ENCODE data around the gene ALDH3B1. TPM values are rescaled to one million over a fixed set of nuclear protein-coding genes. Genes with fewer than 3 reads are reported as not detected.

The ALDH3B1 gene
- total and polyA plus RNA-seq, 9 of the 15 experiments (the other 6 are each of a cell fraction or from before 2014, with no cell fraction given) = 0.01 to 0.35 (median 0.07) TPM; not detected in 2

DNA sequence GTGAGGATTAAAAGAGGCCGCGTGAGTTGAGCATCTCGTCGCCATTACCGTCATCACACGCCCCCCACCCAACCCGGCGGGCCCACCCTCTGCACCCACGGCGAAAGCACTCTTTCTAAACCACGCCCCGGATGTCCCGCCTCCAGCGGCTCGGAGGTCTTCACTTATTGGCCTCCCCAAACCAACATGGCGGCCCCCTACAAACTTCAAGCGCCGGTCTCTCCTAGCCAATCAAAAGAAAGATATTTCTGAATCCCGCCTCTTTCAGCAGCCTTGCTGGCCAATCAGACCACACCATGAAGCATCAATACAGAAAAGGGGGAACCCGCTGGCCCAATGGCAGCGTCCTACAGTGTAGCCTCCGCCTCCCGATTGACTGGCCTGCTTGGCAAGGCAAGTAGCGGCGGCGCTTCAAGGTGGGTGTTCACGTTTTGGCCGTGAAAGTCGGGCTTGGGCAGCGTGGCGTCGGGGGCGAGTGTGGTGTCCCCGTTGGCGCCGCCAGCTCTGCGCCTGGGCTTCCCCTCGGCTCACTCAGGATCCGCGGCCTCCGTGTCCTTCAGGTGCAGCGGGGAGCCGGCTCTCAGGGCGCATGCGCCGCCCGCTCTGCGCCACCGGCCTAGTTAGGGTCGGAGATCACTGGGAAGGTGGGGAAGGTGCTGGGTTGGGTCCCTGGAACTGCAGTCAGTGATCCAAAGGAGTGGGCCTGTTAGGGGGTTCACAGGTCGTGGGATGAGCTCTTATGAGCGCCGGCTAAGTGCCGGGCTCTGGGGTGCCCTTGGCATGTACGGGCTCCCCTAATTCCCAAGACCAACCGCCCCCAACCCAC is 20.4 kb downstream of the ALDH3B1 start, which contains the start of gene NDUFS8 (continued):
- TF ChIP-seq, protein P1, sequence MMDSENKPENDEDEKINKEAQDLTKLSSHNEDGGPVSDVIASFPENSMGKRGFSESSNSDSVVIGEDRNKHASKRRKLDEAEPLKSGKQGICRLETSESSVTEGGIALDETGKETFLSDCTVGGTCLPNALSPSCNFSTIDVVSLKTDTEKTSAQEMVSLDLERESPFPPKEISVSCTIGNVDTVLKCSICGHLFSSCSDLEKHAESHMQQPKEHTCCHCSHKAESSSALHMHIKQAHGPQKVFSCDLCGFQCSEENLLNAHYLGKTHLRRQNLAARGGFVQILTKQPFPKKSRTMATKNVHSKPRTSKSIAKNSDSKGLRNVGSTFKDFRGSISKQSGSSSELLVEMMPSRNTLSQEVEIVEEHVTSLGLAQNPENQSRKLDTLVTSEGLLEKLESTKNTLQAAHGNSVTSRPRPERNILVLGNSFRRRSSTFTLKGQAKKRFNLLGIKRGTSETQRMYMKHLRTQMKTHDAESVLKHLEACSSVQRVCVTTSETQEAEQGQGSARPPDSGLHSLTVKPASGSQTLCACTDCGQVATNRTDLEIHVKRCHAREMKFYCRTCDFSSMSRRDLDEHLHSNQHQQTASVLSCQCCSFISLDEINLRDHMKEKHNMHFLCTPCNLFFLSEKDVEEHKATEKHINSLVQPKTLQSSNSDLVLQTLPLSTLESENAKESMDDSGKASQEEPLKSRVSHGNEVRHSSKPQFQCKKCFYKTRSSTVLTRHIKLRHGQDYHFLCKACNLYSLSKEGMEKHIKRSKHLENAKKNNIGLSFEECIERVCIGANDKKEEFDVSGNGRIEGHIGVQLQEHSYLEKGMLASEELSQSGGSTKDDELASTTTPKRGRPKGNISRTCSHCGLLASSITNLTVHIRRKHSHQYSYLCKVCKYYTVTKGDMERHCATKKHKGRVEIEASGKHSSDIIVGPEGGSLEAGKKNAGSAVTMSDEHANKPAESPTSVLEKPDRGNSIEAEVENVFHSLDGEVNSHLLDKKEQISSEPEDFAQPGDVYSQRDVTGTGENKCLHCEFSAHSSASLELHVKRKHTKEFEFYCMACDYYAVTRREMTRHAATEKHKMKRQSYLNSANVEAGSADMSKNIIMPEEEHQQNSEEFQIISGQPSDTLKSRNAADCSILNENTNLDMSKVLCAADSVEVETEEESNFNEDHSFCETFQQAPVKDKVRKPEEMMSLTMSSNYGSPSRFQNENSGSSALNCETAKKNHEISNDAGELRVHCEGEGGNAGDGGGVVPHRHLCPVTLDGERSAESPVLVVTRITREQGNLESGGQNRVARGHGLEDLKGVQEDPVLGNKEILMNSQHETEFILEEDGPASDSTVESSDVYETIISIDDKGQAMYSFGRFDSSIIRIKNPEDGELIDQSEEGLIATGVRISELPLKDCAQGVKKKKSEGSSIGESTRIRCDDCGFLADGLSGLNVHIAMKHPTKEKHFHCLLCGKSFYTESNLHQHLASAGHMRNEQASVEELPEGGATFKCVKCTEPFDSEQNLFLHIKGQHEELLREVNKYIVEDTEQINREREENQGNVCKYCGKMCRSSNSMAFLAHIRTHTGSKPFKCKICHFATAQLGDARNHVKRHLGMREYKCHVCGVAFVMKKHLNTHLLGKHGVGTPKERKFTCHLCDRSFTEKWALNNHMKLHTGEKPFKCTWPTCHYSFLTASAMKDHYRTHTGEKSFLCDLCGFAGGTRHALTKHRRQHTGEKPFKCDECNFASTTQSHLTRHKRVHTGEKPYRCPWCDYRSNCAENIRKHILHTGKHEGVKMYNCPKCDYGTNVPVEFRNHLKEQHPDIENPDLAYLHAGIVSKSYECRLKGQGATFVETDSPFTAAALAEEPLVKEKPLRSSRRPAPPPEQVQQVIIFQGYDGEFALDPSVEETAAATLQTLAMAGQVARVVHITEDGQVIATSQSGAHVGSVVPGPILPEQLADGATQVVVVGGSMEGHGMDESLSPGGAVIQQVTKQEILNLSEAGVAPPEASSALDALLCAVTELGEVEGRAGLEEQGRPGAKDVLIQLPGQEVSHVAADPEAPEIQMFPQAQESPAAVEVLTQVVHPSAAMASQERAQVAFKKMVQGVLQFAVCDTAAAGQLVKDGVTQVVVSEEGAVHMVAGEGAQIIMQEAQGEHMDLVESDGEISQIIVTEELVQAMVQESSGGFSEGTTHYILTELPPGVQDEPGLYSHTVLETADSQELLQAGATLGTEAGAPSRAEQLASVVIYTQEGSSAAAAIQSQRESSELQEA (IDR thresholded peaks at IDR 0.05; ENCODE audit: low read depth) = no peak
- no peak for TF ChIP-seq CUX1 (CRISPR knock-in tag; IDR thresholded peaks at IDR 0.05)
- TF ChIP-seq, protein P2, sequence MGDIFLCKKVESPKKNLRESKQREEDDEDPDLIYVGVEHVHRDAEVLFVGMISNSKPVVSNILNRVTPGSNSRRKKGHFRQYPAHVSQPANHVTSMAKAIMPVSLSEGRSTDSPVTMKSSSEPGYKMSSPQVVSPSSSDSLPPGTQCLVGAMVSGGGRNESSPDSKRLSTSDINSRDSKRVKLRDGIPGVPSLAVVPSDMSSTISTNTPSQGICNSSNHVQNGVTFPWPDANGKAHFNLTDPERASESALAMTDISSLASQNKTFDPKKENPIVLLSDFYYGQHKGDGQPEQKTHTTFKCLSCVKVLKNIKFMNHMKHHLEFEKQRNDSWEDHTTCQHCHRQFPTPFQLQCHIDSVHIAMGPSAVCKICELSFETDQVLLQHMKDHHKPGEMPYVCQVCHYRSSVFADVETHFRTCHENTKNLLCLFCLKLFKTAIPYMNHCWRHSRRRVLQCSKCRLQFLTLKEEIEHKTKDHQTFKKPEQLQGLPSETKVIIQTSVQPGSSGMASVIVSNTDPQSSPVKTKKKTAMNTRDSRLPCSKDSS (IDR thresholded peaks at IDR 0.05; ENCODE audit: low read depth, partially characterized antibody) = no peak
- TF ChIP-seq ZNF668 (CRISPR knock-in tag; IDR thresholded peaks at IDR 0.05) = no peak

Measured in K562 (cell line).